ENCODE data around the gene UBR2.

GRCh38 chr6:42599558-42599957 lies 35.7 kb downstream of the UBR2 start:
- TF ChIP-seq CTCF (CRISPR knock-in tag; IDR thresholded peaks at IDR 0.05) (no peak), ZBTB2 (CRISPR knock-in tag; IDR thresholded peaks at IDR 0.05; ENCODE audit: low read depth) (no peak), ELK4 (CRISPR knock-in tag; IDR thresholded peaks at IDR 0.05; ENCODE audit: borderline replicate concordance) (no peak), EZH2 (conservative IDR thresholded peaks at IDR 0.05; ENCODE audit: low read depth, low read length) (no peak), NFYB (CRISPR knock-in tag; IDR thresholded peaks at IDR 0.05) (no peak), TEF (CRISPR knock-in tag; IDR thresholded peaks at IDR 0.05) (no peak), ESRRA (CRISPR knock-in tag; IDR thresholded peaks at IDR 0.05; ENCODE audit: low read depth) (no peak), HNRNPH1 (optimal IDR thresholded peaks at IDR 0.05; ENCODE audit: low read depth, low read length) (no peak), NFE2L2 (IDR thresholded peaks at IDR 0.05; ENCODE audit: low read length) (no peak), SALL2 (CRISPR knock-in tag; IDR thresholded peaks at IDR 0.05) (no peak), IRF2 (CRISPR knock-in tag; IDR thresholded peaks at IDR 0.05) (no peak), CBX5 (CRISPR knock-in tag; IDR thresholded peaks at IDR 0.05; ENCODE audit: borderline replicate concordance) (no peak), HCFC1 (IDR thresholded peaks at IDR 0.05; ENCODE audit: low read depth, low read length) (no peak), NCOA5 (CRISPR knock-in tag; IDR thresholded peaks at IDR 0.05) (no peak)
